Activated naive CD8-positive, alpha-beta T cell treated with anti-CD3 and anti-CD28 coated beads, Interleukin-2, amount 50 U/mL, for 24 hours (primary cell): ENCODE results near the gene SH2D5.

Source experiments
- ATAC-seq: fragments of 150-1000 bp; cut with Tn5 transposase; one replicate; pipeline ENCODE4 v1.10.0; 2021
- DNase-seq: peaks from one replicate; pipeline ENCODE4 v3.0.0; 2021
- H3K27ac Mint-ChIP-seq: one replicate; pipeline ENCODE4 v1.8.0; 2021; ENCODE audit warnings: mild to moderate bottlenecking, mixed read lengths
- H3K27me3 Mint-ChIP-seq: one replicate; pipeline ENCODE4 v1.8.0; 2021; ENCODE audit warnings: mixed read lengths
- H3K36me3 Mint-ChIP-seq: one replicate; pipeline ENCODE4 v1.8.0; 2021; ENCODE audit warnings: low read depth, mixed read lengths
- H3K4me1 Mint-ChIP-seq: one replicate; pipeline ENCODE4 v1.8.0; 2021; ENCODE audit warnings: mixed read lengths
- H3K4me3 Mint-ChIP-seq: one replicate; pipeline ENCODE4 v1.8.0; 2021; ENCODE audit warnings: mild to moderate bottlenecking, moderate library complexity, mixed read lengths
- H3K9me3 Mint-ChIP-seq: one replicate; pipeline ENCODE4 v1.8.0; 2021; ENCODE audit warnings: mixed read lengths

SH2D5 gene

GRCh38 chr1:20732588-20733359 is at the start of gene SH2D5:
SH2D5 (minus strand) TSS chr1:20732703; CDS start chr1:20728044, 4,659 bp downstream.
- H3K9me3 Mint-ChIP-seq = no peaks in the 10 kb centered on the region
- H3K27me3 Mint-ChIP-seq = peaks cover 30% of the 10 kb centered on the region
- H3K4me1 Mint-ChIP-seq = peaks cover 22% of the 10 kb centered on the region
- H3K36me3 Mint-ChIP-seq = peaks cover 2% of the 10 kb centered on the region
- H3K27ac Mint-ChIP-seq = peak within 1 kb of the TSS; percentile 76
- DNase-seq (peak; percentile 73), ATAC-seq (peak; percentile 79)
- peak within 1 kb of the TSS; percentile 82 for H3K4me3 Mint-ChIP-seq

- Mint-ChIP-seq H3K4me1 (peaks cover 9% of the 10 kb centered on the region), H3K27me3 (no peaks in the 10 kb centered on the region), H3K4me3 (no peak overlapping the region), H3K27ac (no peak overlapping the region), H3K9me3 (no peaks in the 10 kb centered on the region), H3K36me3 (peaks cover 53% of the 10 kb centered on the region)
- DNase-seq = no peak
- ATAC-seq = no peak
Measured at GRCh38 chr1:20775700-20776099, 43.2 kb upstream of the SH2D5 start.

GRCh38 chr1:20771780-20772179 is 39.3 kb upstream of the SH2D5 start:
- no peak for ATAC-seq
- Mint-ChIP-seq H3K4me3 (no peak overlapping the region), H3K9me3 (no peaks in the 10 kb centered on the region), H3K36me3 (peaks cover 48% of the 10 kb centered on the region), H3K27ac (no peak overlapping the region), H3K4me1 (no peaks in the 10 kb centered on the region), H3K27me3 (no peaks in the 10 kb centered on the region)
- no peak for DNase-seq

- ATAC-seq = no peak
- H3K4me1 Mint-ChIP-seq = no peaks in the 10 kb centered on the region
- no peak overlapping the region for H3K4me3 Mint-ChIP-seq
- no peaks in the 10 kb centered on the region for H3K9me3 Mint-ChIP-seq
- DNase-seq = no peak
- H3K27ac Mint-ChIP-seq = no peak overlapping the region
- H3K27me3 Mint-ChIP-seq = no peaks in the 10 kb centered on the region
- peaks cover 56% of the 10 kb centered on the region for H3K36me3 Mint-ChIP-seq
Measured at GRCh38 chr1:20770314-20771087, 38.0 kb upstream of the SH2D5 start.

- ATAC-seq (no peak), DNase-seq (no peak)
- H3K9me3 Mint-ChIP-seq = no peaks in the 10 kb centered on the region
- H3K27me3 Mint-ChIP-seq = no peaks in the 10 kb centered on the region
- no peak overlapping the region for H3K4me3 Mint-ChIP-seq
- no peak overlapping the region for H3K27ac Mint-ChIP-seq
- H3K36me3 Mint-ChIP-seq = peaks cover 55% of the 10 kb centered on the region
- no peaks in the 10 kb centered on the region for H3K4me1 Mint-ChIP-seq
Measured at GRCh38 chr1:20767271-20767670, 34.8 kb upstream of the SH2D5 start.

GRCh38 chr1:20763417-20763816 is 30.9 kb upstream of the SH2D5 start:
- Mint-ChIP-seq H3K27me3 (no peaks in the 10 kb centered on the region), H3K27ac (no peak overlapping the region), H3K4me3 (no peak overlapping the region), H3K9me3 (no peaks in the 10 kb centered on the region), H3K36me3 (peaks cover 51% of the 10 kb centered on the region), H3K4me1 (no peaks in the 10 kb centered on the region)
- DNase-seq (no peak), ATAC-seq (no peak)

- Mint-ChIP-seq H3K4me1 (no peaks in the 10 kb centered on the region), H3K27me3 (no peaks in the 10 kb centered on the region), H3K36me3 (peaks cover 50% of the 10 kb centered on the region), H3K4me3 (no peak overlapping the region), H3K9me3 (no peaks in the 10 kb centered on the region), H3K27ac (no peak overlapping the region)
- no peak for ATAC-seq
- DNase-seq = no peak
Measured at GRCh38 chr1:20760322-20760721, 27.8 kb upstream of the SH2D5 start.

- no peak overlapping the region for H3K4me3 Mint-ChIP-seq
- H3K4me1 Mint-ChIP-seq = no peaks in the 10 kb centered on the region
- H3K27ac Mint-ChIP-seq = no peak overlapping the region
- peaks cover 34% of the 10 kb centered on the region for H3K36me3 Mint-ChIP-seq
- H3K27me3 Mint-ChIP-seq = no peaks in the 10 kb centered on the region
- ATAC-seq = no peak
- no peak for DNase-seq
- no peaks in the 10 kb centered on the region for H3K9me3 Mint-ChIP-seq
Measured at GRCh38 chr1:20753589-20753988, 21.1 kb upstream of the SH2D5 start.

GRCh38 chr1:20751462-20751990 is 19.0 kb upstream of the SH2D5 start:
- Mint-ChIP-seq H3K27ac (no peak overlapping the region), H3K4me1 (no peaks in the 10 kb centered on the region), H3K36me3 (peaks cover 43% of the 10 kb centered on the region), H3K27me3 (no peaks in the 10 kb centered on the region), H3K9me3 (no peaks in the 10 kb centered on the region), H3K4me3 (no peak overlapping the region)
- DNase-seq (no peak), ATAC-seq (no peak)

- no peak for DNase-seq
- H3K4me1 Mint-ChIP-seq = no peaks in the 10 kb centered on the region
- H3K4me3 Mint-ChIP-seq = no peak overlapping the region
- peaks cover 54% of the 10 kb centered on the region for H3K36me3 Mint-ChIP-seq
- no peaks in the 10 kb centered on the region for H3K27me3 Mint-ChIP-seq
- no peaks in the 10 kb centered on the region for H3K9me3 Mint-ChIP-seq
- no peak for ATAC-seq
- H3K27ac Mint-ChIP-seq = no peak overlapping the region
Measured at GRCh38 chr1:20742671-20743070, 10.2 kb upstream of the SH2D5 start.

GRCh38 chr1:20740781-20741180 is 8.3 kb upstream of the SH2D5 start:
- DNase-seq (no peak), ATAC-seq (no peak)
- Mint-ChIP-seq H3K9me3 (no peaks in the 10 kb centered on the region), H3K27ac (no peak overlapping the region), H3K4me3 (no peak overlapping the region), H3K36me3 (peaks cover 42% of the 10 kb centered on the region), H3K27me3 (no peaks in the 10 kb centered on the region), H3K4me1 (no peaks in the 10 kb centered on the region)

GRCh38 chr1:20739225-20739624 is 6.7 kb upstream of the SH2D5 start:
- Mint-ChIP-seq H3K36me3 (peaks cover 28% of the 10 kb centered on the region), H3K27ac (no peak overlapping the region), H3K9me3 (no peaks in the 10 kb centered on the region)

GRCh38 chr1:20735581-20736111 is 3.1 kb upstream of the SH2D5 start:
- DNase-seq (no peak), ATAC-seq (no peak)
- Mint-ChIP-seq H3K4me3 (no peak overlapping the region), H3K27ac (no peak overlapping the region), H3K9me3 (no peaks in the 10 kb centered on the region), H3K36me3 (peaks cover 10% of the 10 kb centered on the region), H3K4me1 (peaks cover 21% of the 10 kb centered on the region), H3K27me3 (peaks cover 8% of the 10 kb centered on the region)

More at GRCh38 chr1:20739225-20739624, 6.7 kb upstream of the SH2D5 start:
- ATAC-seq (no peak), DNase-seq (no peak)
- Mint-ChIP-seq H3K4me3 (no peak overlapping the region), H3K4me1 (no peaks in the 10 kb centered on the region), H3K27me3 (no peaks in the 10 kb centered on the region)

GRCh38 chr1:20733360-20733975 is 965 bp upstream of the SH2D5 start:
- no peaks in the 10 kb centered on the region for H3K9me3 Mint-ChIP-seq
- peak overlapping the region; percentile 82 for H3K4me3 Mint-ChIP-seq
- H3K36me3 Mint-ChIP-seq = peaks cover 2% of the 10 kb centered on the region
- ATAC-seq (peak; percentile 25), DNase-seq (no peak)
- peaks cover 25% of the 10 kb centered on the region for H3K27me3 Mint-ChIP-seq
- peaks cover 22% of the 10 kb centered on the region for H3K4me1 Mint-ChIP-seq
- H3K27ac Mint-ChIP-seq = peak overlapping the region; percentile 76
